Kidney (tissue), 14 donors: ENCODE results near the gene PRKD1. TPM values are rescaled to one million over a fixed set of nuclear protein-coding genes. Genes with fewer than 3 reads are reported as not detected.

Source experiments
- DNase-seq, 5 donors: peaks; one replicate each; pipeline ENCODE4 v3.0.0-alpha.2; 2013 to 2020
- FAIRE-seq: peaks from 2 replicates; lab custom pipeline; 2012; peaks lifted over from hg19 to GRCh38; lab: Jason Lieb, UNC
- H3K27ac ChIP-seq, 2 donors: one replicate each; pipeline ENCODE4 v1.7.0; 2013; ENCODE audit warnings: low read depth in 2 of 2, low read length in 2 of 2, inconsistent platforms in 1 of 2
- H3K27me3 ChIP-seq: one replicate; pipeline ENCODE4 v1.7.1; 2013; ENCODE audit warnings: low read length, inconsistent platforms; ENCODE audit not compliant: control insufficient read depth, insufficient read depth
- H3K36me3 ChIP-seq, 3 donors: one replicate each; pipeline versions ENCODE4 v1.7.0 to v1.7.1; 2013; ENCODE audit warnings: low read length in 3 of 3, control low read depth in 1 of 3, inconsistent platforms in 1 of 3; ENCODE audit not compliant: insufficient read depth in 3 of 3, control insufficient read depth in 2 of 3
- H3K4me1 ChIP-seq, 3 donors: one replicate each; pipeline versions ENCODE4 v1.7.0 to v1.7.1; 2013; ENCODE audit warnings: low read length in 3 of 3, inconsistent platforms in 1 of 3, low read depth in 1 of 3; ENCODE audit not compliant: control insufficient read depth in 2 of 3, insufficient read depth in 2 of 3
- H3K4me3 ChIP-seq, 3 donors: one replicate each; pipeline versions ENCODE4 v1.7.0 to v1.8.1; 2013; ENCODE audit warnings: low read length in 3 of 3, control low read depth in 1 of 3, inconsistent platforms in 1 of 3
- H3K9ac ChIP-seq, 3 donors: one replicate each; pipeline versions ENCODE4 v1.7.0 to v1.7.1; 2013; ENCODE audit warnings: low read length in 3 of 3, control low read depth in 1 of 3, inconsistent platforms in 1 of 3
- H3K9me3 ChIP-seq, 3 donors: one replicate each; pipeline versions ENCODE4 v1.7.0 to v1.7.1; 2013; ENCODE audit warnings: low read length in 3 of 3, control low read depth in 1 of 3, inconsistent platforms in 1 of 3; ENCODE audit not compliant: control insufficient read depth in 2 of 3, insufficient read depth in 1 of 3
- CTCF ChIP-seq: IDR thresholded peaks from 3 replicates; pipeline ENCODE4 v1.5.1; 2012; ENCODE audit warnings: mild to moderate bottlenecking, moderate library complexity, borderline replicate concordance; ENCODE audit not compliant: insufficient read depth; ENCODE audit errors: extremely low read depth
- intact Hi-C: fragments of 100-400 bp; cut with DNase I; formaldehyde crosslinking; loops from one replicate; pipeline ENCODE4 v1.11.1; 2022
- polyA plus RNA-seq: library from polyadenylated mRNA; stranded (reverse); fragments of 350-450 nt; fragmentation: Illumina TruSeq; extraction: RNeasy Lipid Tissue Mini Kit (QIAGEN cat#74804); gene quantifications from one replicate; pipeline ENCODE4 v1.2.3, GENCODE V29; 2014; ENCODE audit warnings: low read depth, low replicate concordance; ENCODE audit not compliant: insufficient read depth
- total RNA-seq: library from RNA; stranded (reverse); fragmentation: NEBNext Ultra II Directional; extraction: Animal tissue kit (Norgen Biotek cat#: 25700); gene quantifications from one replicate; pipeline ENCODE4 v1.2.1, GENCODE V29; 2021
- donor health status: control.
- donor health status: control.
- donor health status: control.
- donor health status: control.
- donor health status: control.
- donor health status: DM: yes; HTN: yes; CAD: no.
- donor health status: Normal renal cell carcinoma (clear cell type).

PRKD1 gene
- total and polyA plus RNA-seq, 2 donors from 2014 or later: 14.0 to 45.1 TPM

- H3K9ac ChIP-seq: no peak overlapping the region
- H3K9me3 ChIP-seq: peaks cover 0 to 5% (median 0%) of the 10 kb centered on the region in 3 donors
- H3K36me3 ChIP-seq: no peaks in the 10 kb centered on the region
- TF ChIP-seq CTCF: no peak
- no peaks in the 10 kb centered on the region for H3K27me3 ChIP-seq
- no peak for FAIRE-seq
- intact Hi-C loops: no loop called here
- H3K27ac ChIP-seq: no peak overlapping the region
- H3K4me1 ChIP-seq: no peaks in the 10 kb centered on the region
- no peak for DNase-seq
- H3K4me3 ChIP-seq: no peak overlapping the region
These were observed 9.5 kb upstream of the PRKD1 start for GRCh38 chr14:29937116-29937515.

DNA sequence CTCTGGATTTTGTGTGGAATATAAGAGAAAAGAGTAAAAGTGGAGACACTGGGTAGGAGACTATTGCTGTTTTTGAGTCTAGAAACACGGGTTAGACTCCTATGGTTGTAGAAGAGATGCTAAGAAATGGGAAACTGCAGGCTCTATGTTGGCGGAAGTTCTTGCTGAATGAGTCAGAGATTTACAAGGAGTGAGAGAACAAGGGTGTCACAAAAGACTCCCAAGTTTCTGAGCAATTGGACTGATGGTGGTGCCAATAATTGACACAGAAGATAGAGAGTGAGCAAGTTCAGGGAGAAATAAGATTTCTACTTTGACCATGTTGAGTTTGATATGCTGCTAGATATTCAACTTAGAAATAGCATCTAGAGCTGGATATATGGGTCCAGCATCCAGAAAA is 2.6 kb upstream of the PRKD1 start:
- intact Hi-C loops: no loop called here
- no peak for TF ChIP-seq CTCF
- H3K36me3 ChIP-seq: no peaks in the 10 kb centered on the region
- no peak overlapping the region for H3K27ac ChIP-seq
- DNase-seq (no peak), FAIRE-seq (no peak)
- no peaks in the 10 kb centered on the region for H3K9me3 ChIP-seq
- H3K27me3 ChIP-seq: no peaks in the 10 kb centered on the region
- H3K4me3 ChIP-seq: no peak overlapping the region
- H3K9ac ChIP-seq: no peak overlapping the region
- H3K4me1 ChIP-seq: peaks cover 0 to 5% (median 4%) of the 10 kb centered on the region in 3 donors

GRCh38 chr14:29928117-29928640 is 532 bp upstream of the PRKD1 start:
- FAIRE-seq (no peak), DNase-seq (peak in 1 of 5 donors; percentile 31)
- peak overlapping the region in 1 of 2 donors; percentile 59 for H3K27ac ChIP-seq
- no peaks in the 10 kb centered on the region for H3K36me3 ChIP-seq
- H3K4me3 ChIP-seq: peak overlapping the region in 2 of 3 donors; percentile 54 to 55
- peaks cover 0 to 7% (median 4%) of the 10 kb centered on the region in 3 donors for H3K4me1 ChIP-seq
- H3K9me3 ChIP-seq: no peaks in the 10 kb centered on the region
- peak overlapping the region in 1 of 3 donors; percentile 21 for H3K9ac ChIP-seq
- intact Hi-C loops: no loop called here
- H3K27me3 ChIP-seq: no peaks in the 10 kb centered on the region
- no peak for TF ChIP-seq CTCF
